SK-N-SH treated with all-trans-retinoic acid at 6 μM for 48 hours (cell line): ENCODE data around the gene CDCA8.

ENCODE experiments used
- ARNTL ChIP-seq: fragments of 450-650 bp; formaldehyde crosslinking; IDR thresholded peaks from 2 replicates; pipeline ENCODE4 v1.5.0; 2020; ENCODE audit warnings: low read depth, mild to moderate bottlenecking, moderate library complexity, borderline replicate concordance
- GLIS3 ChIP-seq: fragments of 250-450 bp; sonication (Bioruptor Pico); IDR thresholded peaks from 2 replicates; pipeline ENCODE4 v1.5.0; 2020; ENCODE audit warnings: mild to moderate bottlenecking, moderate library complexity
- PPARA ChIP-seq: fragments of 250-450 bp; sonication (Bioruptor Pico); IDR thresholded peaks from 2 replicates; pipeline ENCODE4 v1.5.0; 2020; ENCODE audit warnings: mild to moderate bottlenecking, borderline replicate concordance
- TOX ChIP-seq: fragments of 250-450 bp; sonication (Bioruptor Pico); IDR thresholded peaks from 2 replicates; pipeline ENCODE4 v1.8.0; 2021; ENCODE audit warnings: mild to moderate bottlenecking, moderate library complexity, borderline replicate concordance
- ZFP3 ChIP-seq: fragments of 250-450 bp; sonication (Bioruptor Pico); IDR thresholded peaks from 2 replicates; pipeline ENCODE4 v1.5.0; 2020; ENCODE audit warnings: mild to moderate bottlenecking, moderate library complexity
- TF ChIP-seq, protein P1 (sequence below): fragments of 250-450 bp; sonication (Bioruptor Pico); IDR thresholded peaks from 2 replicates; pipeline ENCODE4 v1.8.0; 2020; ENCODE audit warnings: mild to moderate bottlenecking, moderate library complexity, borderline replicate concordance
- TF ChIP-seq, protein P2 (sequence below): fragments of 250-450 bp; sonication (Bioruptor Pico); IDR thresholded peaks from 2 replicates; pipeline ENCODE4 v1.5.0; 2020; ENCODE audit warnings: mild to moderate bottlenecking, moderate library complexity
- TF ChIP-seq, protein P3 (sequence below): fragments of 250-450 bp; sonication (Bioruptor Pico); IDR thresholded peaks from 2 replicates; pipeline ENCODE4 v1.8.0; 2021; ENCODE audit warnings: low read depth, mild to moderate bottlenecking, moderate library complexity, borderline replicate concordance

DNA sequence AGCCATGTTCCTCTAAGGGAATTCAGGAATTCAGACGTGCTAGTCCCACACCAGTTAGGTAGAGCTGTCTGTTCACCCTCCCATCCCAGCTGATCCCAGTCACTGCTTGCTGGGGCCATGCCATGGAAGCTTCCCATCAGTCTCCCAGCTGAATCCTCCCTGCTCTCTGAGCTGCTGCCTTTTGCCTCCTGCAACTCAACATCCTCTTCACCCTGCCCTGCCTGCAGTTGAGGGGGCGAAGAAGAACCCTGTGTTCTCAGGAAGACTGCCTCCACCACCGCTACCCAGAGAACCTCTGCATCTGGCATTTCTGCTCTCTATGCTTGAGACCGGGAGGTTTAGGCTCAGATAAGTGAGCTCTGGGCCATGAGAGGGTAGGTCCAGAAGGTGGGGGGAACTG lies 16.2 kb downstream of the CDCA8 start:
- TF ChIP-seq, protein P1, sequence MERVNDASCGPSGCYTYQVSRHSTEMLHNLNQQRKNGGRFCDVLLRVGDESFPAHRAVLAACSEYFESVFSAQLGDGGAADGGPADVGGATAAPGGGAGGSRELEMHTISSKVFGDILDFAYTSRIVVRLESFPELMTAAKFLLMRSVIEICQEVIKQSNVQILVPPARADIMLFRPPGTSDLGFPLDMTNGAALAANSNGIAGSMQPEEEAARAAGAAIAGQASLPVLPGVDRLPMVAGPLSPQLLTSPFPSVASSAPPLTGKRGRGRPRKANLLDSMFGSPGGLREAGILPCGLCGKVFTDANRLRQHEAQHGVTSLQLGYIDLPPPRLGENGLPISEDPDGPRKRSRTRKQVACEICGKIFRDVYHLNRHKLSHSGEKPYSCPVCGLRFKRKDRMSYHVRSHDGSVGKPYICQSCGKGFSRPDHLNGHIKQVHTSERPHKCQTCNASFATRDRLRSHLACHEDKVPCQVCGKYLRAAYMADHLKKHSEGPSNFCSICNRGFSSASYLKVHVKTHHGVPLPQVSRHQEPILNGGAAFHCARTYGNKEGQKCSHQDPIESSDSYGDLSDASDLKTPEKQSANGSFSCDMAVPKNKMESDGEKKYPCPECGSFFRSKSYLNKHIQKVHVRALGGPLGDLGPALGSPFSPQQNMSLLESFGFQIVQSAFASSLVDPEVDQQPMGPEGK (CRISPR knock-in tag) = no peak
- TF ChIP-seq GLIS3 (CRISPR knock-in tag) = no peak
- TF ChIP-seq PPARA (CRISPR knock-in tag) = no peak
- TF ChIP-seq, protein P2, sequence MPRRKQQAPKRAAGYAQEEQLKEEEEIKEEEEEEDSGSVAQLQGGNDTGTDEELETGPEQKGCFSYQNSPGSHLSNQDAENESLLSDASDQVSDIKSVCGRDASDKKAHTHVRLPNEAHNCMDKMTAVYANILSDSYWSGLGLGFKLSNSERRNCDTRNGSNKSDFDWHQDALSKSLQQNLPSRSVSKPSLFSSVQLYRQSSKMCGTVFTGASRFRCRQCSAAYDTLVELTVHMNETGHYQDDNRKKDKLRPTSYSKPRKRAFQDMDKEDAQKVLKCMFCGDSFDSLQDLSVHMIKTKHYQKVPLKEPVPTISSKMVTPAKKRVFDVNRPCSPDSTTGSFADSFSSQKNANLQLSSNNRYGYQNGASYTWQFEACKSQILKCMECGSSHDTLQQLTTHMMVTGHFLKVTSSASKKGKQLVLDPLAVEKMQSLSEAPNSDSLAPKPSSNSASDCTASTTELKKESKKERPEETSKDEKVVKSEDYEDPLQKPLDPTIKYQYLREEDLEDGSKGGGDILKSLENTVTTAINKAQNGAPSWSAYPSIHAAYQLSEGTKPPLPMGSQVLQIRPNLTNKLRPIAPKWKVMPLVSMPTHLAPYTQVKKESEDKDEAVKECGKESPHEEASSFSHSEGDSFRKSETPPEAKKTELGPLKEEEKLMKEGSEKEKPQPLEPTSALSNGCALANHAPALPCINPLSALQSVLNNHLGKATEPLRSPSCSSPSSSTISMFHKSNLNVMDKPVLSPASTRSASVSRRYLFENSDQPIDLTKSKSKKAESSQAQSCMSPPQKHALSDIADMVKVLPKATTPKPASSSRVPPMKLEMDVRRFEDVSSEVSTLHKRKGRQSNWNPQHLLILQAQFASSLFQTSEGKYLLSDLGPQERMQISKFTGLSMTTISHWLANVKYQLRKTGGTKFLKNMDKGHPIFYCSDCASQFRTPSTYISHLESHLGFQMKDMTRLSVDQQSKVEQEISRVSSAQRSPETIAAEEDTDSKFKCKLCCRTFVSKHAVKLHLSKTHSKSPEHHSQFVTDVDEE = no peak
- TF ChIP-seq TOX (CRISPR knock-in tag) = no peak
- no peak for TF ChIP-seq ARNTL (CRISPR knock-in tag)
- TF ChIP-seq, protein P3, sequence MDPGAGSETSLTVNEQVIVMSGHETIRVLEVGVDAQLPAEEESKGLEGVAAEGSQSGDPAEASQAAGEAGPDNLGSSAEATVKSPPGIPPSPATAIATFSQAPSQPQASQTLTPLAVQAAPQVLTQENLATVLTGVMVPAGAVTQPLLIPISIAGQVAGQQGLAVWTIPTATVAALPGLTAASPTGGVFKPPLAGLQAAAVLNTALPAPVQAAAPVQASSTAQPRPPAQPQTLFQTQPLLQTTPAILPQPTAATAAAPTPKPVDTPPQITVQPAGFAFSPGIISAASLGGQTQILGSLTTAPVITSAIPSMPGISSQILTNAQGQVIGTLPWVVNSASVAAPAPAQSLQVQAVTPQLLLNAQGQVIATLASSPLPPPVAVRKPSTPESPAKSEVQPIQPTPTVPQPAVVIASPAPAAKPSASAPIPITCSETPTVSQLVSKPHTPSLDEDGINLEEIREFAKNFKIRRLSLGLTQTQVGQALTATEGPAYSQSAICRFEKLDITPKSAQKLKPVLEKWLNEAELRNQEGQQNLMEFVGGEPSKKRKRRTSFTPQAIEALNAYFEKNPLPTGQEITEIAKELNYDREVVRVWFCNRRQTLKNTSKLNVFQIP (CRISPR knock-in tag) = no peak
- no peak for TF ChIP-seq ZFP3 (CRISPR knock-in tag)
